MCF 10A (cell line): ENCODE results near the gene IL36B. TPM values are rescaled to one million over a fixed set of nuclear protein-coding genes. Genes with fewer than 3 reads are reported as not detected.

Source experiments
- BruUV-seq: library from RNA; stranded (reverse); fragments of 400-500 nt; replicated peaks from 2 replicates; lab custom pipeline; 2021; lab: Mats Ljungman, UMichigan
- CTCF ChIA-PET: fragments of 300-600 bp; sonication (Branson Sonifier 250); formaldehyde crosslinking; extraction: SDS; loops from one replicate; lab custom pipeline; 2021; ENCODE audit warnings: antibody characterized with exemption, inconsistent platforms; lab: Yijun Ruan, JAX
- POLR2A ChIA-PET: fragments of 300-600, 350-650 bp; sonication (Branson Sonifier 250); formaldehyde crosslinking; extraction: SDS; loops from one replicate; lab custom pipeline; 2020; ENCODE audit warnings: antibody characterized with exemption, inconsistent platforms; lab: Yijun Ruan, JAX
- DNase-seq: peaks from one replicate; pipeline ENCODE4 v3.0.0-alpha.2; 2018; ENCODE audit not compliant: unreplicated experiment
- H3K27ac Mint-ChIP-seq: one replicate; pipeline ENCODE4 v1.8.0; 2022; ENCODE audit warnings: mild to moderate bottlenecking, low read depth, mixed read lengths; ENCODE audit not compliant: unreplicated experiment
- H3K27me3 Mint-ChIP-seq: one replicate; pipeline ENCODE4 v1.8.0; 2022; ENCODE audit warnings: mixed read lengths; ENCODE audit not compliant: insufficient read depth, unreplicated experiment
- H3K36me3 Mint-ChIP-seq: one replicate; pipeline ENCODE4 v1.8.0; 2022; ENCODE audit warnings: mild to moderate bottlenecking, moderate library complexity, mixed read lengths; ENCODE audit not compliant: insufficient read depth, unreplicated experiment
- H3K4me1 Mint-ChIP-seq: one replicate; pipeline ENCODE4 v1.8.0; 2022; ENCODE audit warnings: mixed read lengths; ENCODE audit not compliant: insufficient read depth, unreplicated experiment
- H3K4me3 Mint-ChIP-seq: one replicate; pipeline ENCODE4 v1.8.0; 2022; ENCODE audit warnings: mild to moderate bottlenecking, moderate library complexity, mixed read lengths; ENCODE audit not compliant: unreplicated experiment
- H3K9me3 Mint-ChIP-seq: one replicate; pipeline ENCODE4 v1.8.0; 2022; ENCODE audit warnings: mixed read lengths; ENCODE audit not compliant: unreplicated experiment
- CTCF ChIP-seq: fragments of 200-600 bp; IDR thresholded peaks from one replicate; pipeline ENCODE4 v1.8.0; 2022; ENCODE audit warnings: antibody characterized with exemption, mild to moderate bottlenecking; ENCODE audit not compliant: unreplicated experiment
- intact Hi-C: fragments of 100-400 bp; cut with micrococcal nuclease; formaldehyde crosslinking; loops from 2 replicates; pipeline ENCODE4 v1.14.1; 2022
- total RNA-seq: library from RNA; stranded (reverse); gene quantifications from 2 replicates; pipeline ENCODE4 v1.2.3, GENCODE V29; 2022

The IL36B gene
- total RNA-seq, 1 experiment from 2014 or later: not detected

- Mint-ChIP-seq H3K4me1 (no peaks in the 10 kb centered on the region), H3K4me3 (no peak overlapping the region), H3K27ac (no peak overlapping the region), H3K36me3 (no peaks in the 10 kb centered on the region), H3K9me3 (peaks cover 41% of the 10 kb centered on the region), H3K27me3 (peaks cover 16% of the 10 kb centered on the region)
- ChIA-PET POLR2A (no interaction called here), CTCF (no interaction called here)
- BruUV-seq: no TSS peak
- intact Hi-C loops: no loop called here
- DNase-seq: no peak
- TF ChIP-seq CTCF: no peak
These were observed 55.5 kb downstream of the IL36B start for GRCh38 chr2:112997151-112997550.

GRCh38 chr2:112996635-112997034 is 56.0 kb downstream of the IL36B start:
- Mint-ChIP-seq H3K36me3 (no peaks in the 10 kb centered on the region), H3K4me1 (no peaks in the 10 kb centered on the region), H3K9me3 (peaks cover 42% of the 10 kb centered on the region), H3K27ac (no peak overlapping the region), H3K4me3 (no peak overlapping the region), H3K27me3 (peaks cover 19% of the 10 kb centered on the region)
- BruUV-seq: no TSS peak
- intact Hi-C loops: no loop called here
- TF ChIP-seq CTCF: no peak
- ChIA-PET CTCF (no interaction called here), POLR2A (no interaction called here)
- DNase-seq: no peak

- H3K4me3 Mint-ChIP-seq: no peak overlapping the region
- H3K9me3 Mint-ChIP-seq: peaks cover 36% of the 10 kb centered on the region
- ChIA-PET CTCF (no interaction called here), POLR2A (no interaction called here)
- H3K27ac Mint-ChIP-seq: no peak overlapping the region
- BruUV-seq: no TSS peak
- no peak for DNase-seq
- no peaks in the 10 kb centered on the region for H3K4me1 Mint-ChIP-seq
- no peak for TF ChIP-seq CTCF
- H3K27me3 Mint-ChIP-seq: peaks cover 19% of the 10 kb centered on the region
- intact Hi-C loops: no loop called here
- H3K36me3 Mint-ChIP-seq: no peaks in the 10 kb centered on the region
These were observed 57.2 kb downstream of the IL36B start for GRCh38 chr2:112995346-112995920.

- no peaks in the 10 kb centered on the region for H3K36me3 Mint-ChIP-seq
- H3K4me1 Mint-ChIP-seq: no peaks in the 10 kb centered on the region
- no TSS peak for BruUV-seq
- TF ChIP-seq CTCF: no peak
- no peak overlapping the region for H3K27ac Mint-ChIP-seq
- CTCF ChIA-PET: no interaction called here
- peaks cover 32% of the 10 kb centered on the region for H3K9me3 Mint-ChIP-seq
- no peak overlapping the region for H3K4me3 Mint-ChIP-seq
- POLR2A ChIA-PET: no interaction called here
- DNase-seq: no peak
- intact Hi-C loops: no loop called here
- peaks cover 19% of the 10 kb centered on the region for H3K27me3 Mint-ChIP-seq
These were observed 58.0 kb downstream of the IL36B start for GRCh38 chr2:112994648-112995047.
